Aorta (tissue), 5 donors: ENCODE results near the gene AGAP1. TPM values are rescaled to one million over a fixed set of nuclear protein-coding genes. Genes with fewer than 3 reads are reported as not detected.

Experiments used
- ATAC-seq: fragments of 200-7000 bp; cut with Tn5 transposase; one replicate; pipeline ENCODE4 v1.9.1; 2022; ENCODE audit warnings: moderate library complexity; ENCODE audit not compliant: low FRiP score
- DNase-seq, 2 donors: peaks; one replicate each; pipeline ENCODE4 v3.0.0-alpha.2; 2020
- H3K27ac ChIP-seq, 2 donors: one replicate each; pipeline ENCODE4 v1.5.1; 2013; ENCODE audit warnings: low read length in 2 of 2, mild to moderate bottlenecking in 2 of 2, moderate library complexity in 2 of 2, control low read depth in 1 of 2, inconsistent platforms in 1 of 2, low read depth in 1 of 2
- H3K27me3 ChIP-seq, 2 donors: one replicate each; pipeline ENCODE4 v1.6.1; 2013; ENCODE audit warnings: control low read depth in 1 of 2, low read length in 1 of 2, mild to moderate bottlenecking in 1 of 2, moderate library complexity in 1 of 2; ENCODE audit not compliant: insufficient read depth in 2 of 2, control insufficient read depth in 1 of 2
- H3K36me3 ChIP-seq, 2 donors: one replicate each; pipeline ENCODE4 v1.6.1; 2013; ENCODE audit warnings: control low read depth in 1 of 2, low read length in 1 of 2, mild to moderate bottlenecking in 1 of 2; ENCODE audit not compliant: insufficient read depth in 2 of 2, control insufficient read depth in 1 of 2
- H3K4me1 ChIP-seq, 2 donors: one replicate each; pipeline ENCODE4 v1.6.1; 2013; ENCODE audit warnings: low read length in 2 of 2, control low read depth in 1 of 2, mild to moderate bottlenecking in 1 of 2, moderate library complexity in 1 of 2; ENCODE audit not compliant: insufficient read depth in 2 of 2, control insufficient read depth in 1 of 2
- H3K4me3 ChIP-seq, 2 donors: one replicate each; pipeline ENCODE4 v1.5.1; 2013; ENCODE audit warnings: low read length in 2 of 2, control low read depth in 1 of 2, mild to moderate bottlenecking in 1 of 2
- H3K9me3 ChIP-seq: one replicate; pipeline ENCODE4 v1.6.1; 2013; ENCODE audit warnings: mild to moderate bottlenecking, low read length; ENCODE audit not compliant: control insufficient read depth
- WGBS, 2 donors: extraction: QIAGEN DNeasy Blood & Tissue Kit; methylation state at CpG; one replicate each; pipeline ENCODE4 v1.1.7; 2013; 5-methylcytosine and 5-hydroxymethylcytosine counted together
- intact Hi-C, 2 donors: fragments of 100-400 bp; cut with DNase I; formaldehyde crosslinking; loops; one replicate each; pipeline versions ENCODE4 v1.14.2 to v1.15.0; 2022
- long read RNA-seq, 2 donors: library from polyadenylated mRNA; unstranded; transcript quantifications; one replicate each; pipeline ENCODE4 v2.0.0, GENCODE V29; 2020 to 2021
- polyA plus RNA-seq, 2 donors: library from polyadenylated mRNA; stranded (reverse); fragments of 200-250 nt; gene quantifications; one replicate each; pipeline ENCODE4 v1.2.3, GENCODE V29; 2013
- total RNA-seq, 2 donors: library from RNA; stranded (reverse); fragmentation: NEBNext Ultra II Directional; extraction: Animal tissue kit (Norgen Biotek cat#: 25700); gene quantifications; one replicate each; pipeline ENCODE4 v1.2.1, GENCODE V29; 2021
- donor health status: healthy with polysubstance abuse.
- donor health status: Bipolar disorder and iron deficiency.
- donor health status: DM: no; HTN: no; CAD: no.
- donor health status: DM: no; HTN: no; CAD: no.
- donor health status: DM: yes; HTN: yes; CAD: no.

Gene AGAP1
- total RNA-seq (10 to 100 TPM; 16.8 to 32.7 TPM), polyA plus RNA-seq (1 to 10 TPM; 3.0 to 8.6 TPM)
- long read RNA-seq, donor 1, partial matches to known transcripts: 8 of 56 reads
- long read RNA-seq, donor 1, other reads (novel, unspliced or antisense): 48 of 56 reads
- long read RNA-seq, donor 2, full-length matches to known transcripts: 1 of 45 reads
- long read RNA-seq, donor 2, partial matches to known transcripts: 2 of 45 reads
- long read RNA-seq, donor 2, other reads (novel, unspliced or antisense): 42 of 45 reads

GRCh38 chr2:235493775-235494715 is at the start of gene AGAP1:
TSS of gene AGAP1 (plus strand) at chr2:235494043.
- Histone ChIP-seq H3K27me3 (no peaks in the 10 kb centered on the region), H3K27ac (no peak within 1 kb of the TSS), H3K36me3 (no peaks in the 10 kb centered on the region), H3K9me3 (no peaks in the 10 kb centered on the region), H3K4me1 (no peaks in the 10 kb centered on the region), H3K4me3 (peak within 1 kb of the TSS; percentile 85 to 96)
- WGBS, 2 donors: 0% methylated on average over 58 to 156 of the region's 156 CpGs
- intact Hi-C loops: no loop called here
- ATAC-seq: peak; percentile 90
- DNase-seq: peak; percentile 92 to 95

- Histone ChIP-seq H3K27ac (no peak overlapping the region), H3K27me3 (no peaks in the 10 kb centered on the region), H3K4me1 (no peaks in the 10 kb centered on the region), H3K9me3 (no peaks in the 10 kb centered on the region), H3K36me3 (no peaks in the 10 kb centered on the region), H3K4me3 (no peak overlapping the region)
- intact Hi-C loops: no loop called here
- WGBS, 2 donors: 86 to 88% methylated on average over 7 of the region's 7 CpGs
- ATAC-seq (no peak), DNase-seq (no peak)
Measured at GRCh38 chr2:235444101-235444597, 49.7 kb upstream of the AGAP1 start.

DNA sequence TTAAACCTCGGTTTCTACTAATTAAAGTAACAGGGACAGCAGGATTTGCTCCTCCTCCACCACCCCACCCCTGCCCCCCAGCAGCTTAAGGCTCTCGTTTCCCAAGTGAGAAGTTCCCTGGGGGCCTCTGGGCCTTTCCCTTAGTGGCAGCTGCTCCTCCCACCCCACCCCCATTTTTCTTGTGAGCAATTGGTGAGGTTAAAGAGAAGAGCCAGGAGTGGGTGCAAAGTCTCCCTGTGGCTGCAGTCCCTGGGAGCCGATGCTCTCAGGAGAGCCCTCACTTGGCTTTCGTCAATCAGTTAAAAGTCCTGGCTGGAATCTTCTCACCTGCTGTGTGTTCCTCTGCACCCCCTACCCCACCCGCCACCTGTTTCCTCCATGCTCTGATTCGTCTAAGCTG is 48.7 kb upstream of the AGAP1 start:
- 64 to 68% methylated on average over 6 of the region's 6 CpGs for WGBS, 2 donors
- Histone ChIP-seq H3K9me3 (no peaks in the 10 kb centered on the region), H3K4me3 (no peak overlapping the region), H3K27ac (no peak overlapping the region), H3K36me3 (no peaks in the 10 kb centered on the region), H3K4me1 (no peaks in the 10 kb centered on the region), H3K27me3 (no peaks in the 10 kb centered on the region)
- intact Hi-C loops: no loop called here
- DNase-seq (no peak), ATAC-seq (no peak)

GRCh38 chr2:235446082-235446481 is 47.8 kb upstream of the AGAP1 start:
- 77 to 82% methylated on average over 5 of the region's 5 CpGs for WGBS, 2 donors
- H3K4me1 ChIP-seq: no peaks in the 10 kb centered on the region
- ATAC-seq (no peak), DNase-seq (no peak)
- no peaks in the 10 kb centered on the region for H3K27me3 ChIP-seq
- intact Hi-C loops: no loop called here
- no peak overlapping the region for H3K4me3 ChIP-seq
- no peak overlapping the region for H3K27ac ChIP-seq
- no peaks in the 10 kb centered on the region for H3K36me3 ChIP-seq
- H3K9me3 ChIP-seq: no peaks in the 10 kb centered on the region

- DNase-seq: no peak
- ATAC-seq: no peak
- intact Hi-C loops: no loop called here
- Histone ChIP-seq H3K4me3 (no peak overlapping the region), H3K27me3 (no peaks in the 10 kb centered on the region), H3K36me3 (no peaks in the 10 kb centered on the region), H3K9me3 (no peaks in the 10 kb centered on the region), H3K27ac (no peak overlapping the region), H3K4me1 (no peaks in the 10 kb centered on the region)
- 85 to 88% methylated on average over 3 of the region's 3 CpGs for WGBS, 2 donors
Measured at GRCh38 chr2:235447210-235447609, 46.6 kb upstream of the AGAP1 start.

GRCh38 chr2:235449568-235449967 is 44.3 kb upstream of the AGAP1 start:
- Histone ChIP-seq H3K9me3 (no peaks in the 10 kb centered on the region), H3K27me3 (no peaks in the 10 kb centered on the region), H3K36me3 (no peaks in the 10 kb centered on the region), H3K4me1 (no peaks in the 10 kb centered on the region), H3K4me3 (no peak overlapping the region), H3K27ac (no peak overlapping the region)
- no peak for ATAC-seq
- no peak for DNase-seq
- intact Hi-C loops: no loop called here
- WGBS, 2 donors: 69 to 73% methylated on average over 9 of the region's 9 CpGs

- Histone ChIP-seq H3K27me3 (no peaks in the 10 kb centered on the region), H3K9me3 (no peaks in the 10 kb centered on the region), H3K4me3 (no peak overlapping the region), H3K36me3 (no peaks in the 10 kb centered on the region), H3K27ac (no peak overlapping the region), H3K4me1 (no peaks in the 10 kb centered on the region)
- whole genome bisulfite sequencing, 2 donors: 91 to 92% methylated on average over 6 of the region's 6 CpGs
- intact Hi-C loops: no loop called here
- DNase-seq (no peak), ATAC-seq (no peak)
Measured at GRCh38 chr2:235453605-235454151, 40.2 kb upstream of the AGAP1 start.

GRCh38 chr2:235458839-235459273 is 35.0 kb upstream of the AGAP1 start:
- Histone ChIP-seq H3K9me3 (peaks cover 3% of the 10 kb centered on the region), H3K27ac (no peak overlapping the region), H3K4me1 (no peaks in the 10 kb centered on the region), H3K27me3 (no peaks in the 10 kb centered on the region), H3K36me3 (no peaks in the 10 kb centered on the region), H3K4me3 (no peak overlapping the region)
- 53 to 55% methylated on average over 7 of the region's 7 CpGs for WGBS, 2 donors
- intact Hi-C loops: no loop called here
- ATAC-seq (no peak), DNase-seq (no peak)
